Activated naive CD4-positive, alpha-beta T cell treated with anti-CD3 and anti-CD28 coated beads, Interleukin-2, amount 50 U/mL, for 72 hours (primary cell): Measurements from ENCODE around the gene ZNF189. TPM values are rescaled to one million over a fixed set of nuclear protein-coding genes. Genes with fewer than 3 reads are reported as not detected.

ENCODE experiments used
- ATAC-seq, 2 donors: fragments of 150-1000 bp; cut with Tn5 transposase; 2 replicates each; pipeline ENCODE4 v1.10.0; 2021; ENCODE audit warnings: mild to moderate bottlenecking in 2 of 2, moderate library complexity in 2 of 2
- DNase-seq, 2 donors: peaks; one replicate each; pipeline ENCODE4 v3.0.0; 2021 to 2022; ENCODE audit warnings: low spot score in 2 of 2
- H3K27ac Mint-ChIP-seq, 2 donors: one replicate each; pipeline ENCODE4 v1.8.0; 2022; ENCODE audit warnings: mild to moderate bottlenecking in 2 of 2, mixed read lengths in 2 of 2
- H3K36me3 Mint-ChIP-seq, 2 donors: one replicate each; pipeline ENCODE4 v1.8.0; 2022; ENCODE audit warnings: mixed read lengths in 2 of 2
- H3K9me3 Mint-ChIP-seq, 2 donors: one replicate each; pipeline ENCODE4 v1.8.0; 2022; ENCODE audit warnings: mixed read lengths in 2 of 2
- total RNA-seq, 2 donors: library from RNA; stranded (reverse); gene quantifications; one replicate each; pipeline ENCODE4 v1.2.3, GENCODE V29; 2022

ZNF189 gene
- total RNA-seq, 2 donors from 2014 or later = 8.8 to 10.5 TPM

DNA sequence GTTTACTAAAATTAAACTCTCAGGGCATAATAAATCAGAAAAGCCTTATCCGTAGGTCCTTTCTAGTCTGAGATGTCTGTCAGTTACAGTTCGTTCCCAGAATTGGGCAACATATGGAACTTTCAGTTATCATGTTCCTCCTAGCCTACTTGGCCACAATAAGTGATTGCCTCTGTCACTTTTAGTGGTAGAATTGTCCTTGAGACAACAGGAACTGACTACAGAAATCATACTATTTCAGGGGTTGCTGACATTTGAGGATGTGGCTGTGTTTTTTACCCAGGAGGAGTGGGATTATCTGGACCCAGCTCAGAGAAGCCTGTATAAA is 956 bp downstream of the ZNF189 start:
- DNase-seq (no peak), ATAC-seq (no peak)
- peaks cover 13 to 41% of the 10 kb centered on the region in 2 donors for H3K9me3 Mint-ChIP-seq
- peaks cover 68 to 77% of the 10 kb centered on the region in 2 donors for H3K36me3 Mint-ChIP-seq
- peak overlapping the region; percentile 93 to 99 for H3K27ac Mint-ChIP-seq

DNA sequence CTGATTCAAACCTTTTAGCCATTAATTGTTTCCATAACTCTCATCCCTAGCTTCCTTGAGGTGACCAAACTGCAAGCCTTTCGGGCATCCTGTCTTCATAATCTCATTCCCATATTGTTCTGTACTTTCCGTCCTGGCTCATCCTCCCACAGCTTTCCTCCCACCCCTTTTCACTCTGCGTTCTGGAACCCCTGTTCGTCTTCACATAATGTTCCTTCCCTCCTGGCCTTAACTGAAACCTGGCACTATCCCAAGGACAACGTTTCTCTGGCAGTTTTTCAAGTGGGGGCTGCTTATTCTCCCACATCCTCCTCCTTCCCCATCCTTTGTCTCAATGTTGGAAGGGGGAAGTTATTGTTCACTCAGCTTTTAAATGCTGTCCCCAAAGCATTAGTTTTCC is 1.5 kb downstream of the ZNF189 start:
- H3K36me3 Mint-ChIP-seq = peaks cover 70 to 77% of the 10 kb centered on the region in 2 donors
- H3K9me3 Mint-ChIP-seq = peaks cover 16 to 43% of the 10 kb centered on the region in 2 donors
- DNase-seq = no peak
- H3K27ac Mint-ChIP-seq = peak overlapping the region; percentile 91 to 93
- ATAC-seq = no peak

DNA sequence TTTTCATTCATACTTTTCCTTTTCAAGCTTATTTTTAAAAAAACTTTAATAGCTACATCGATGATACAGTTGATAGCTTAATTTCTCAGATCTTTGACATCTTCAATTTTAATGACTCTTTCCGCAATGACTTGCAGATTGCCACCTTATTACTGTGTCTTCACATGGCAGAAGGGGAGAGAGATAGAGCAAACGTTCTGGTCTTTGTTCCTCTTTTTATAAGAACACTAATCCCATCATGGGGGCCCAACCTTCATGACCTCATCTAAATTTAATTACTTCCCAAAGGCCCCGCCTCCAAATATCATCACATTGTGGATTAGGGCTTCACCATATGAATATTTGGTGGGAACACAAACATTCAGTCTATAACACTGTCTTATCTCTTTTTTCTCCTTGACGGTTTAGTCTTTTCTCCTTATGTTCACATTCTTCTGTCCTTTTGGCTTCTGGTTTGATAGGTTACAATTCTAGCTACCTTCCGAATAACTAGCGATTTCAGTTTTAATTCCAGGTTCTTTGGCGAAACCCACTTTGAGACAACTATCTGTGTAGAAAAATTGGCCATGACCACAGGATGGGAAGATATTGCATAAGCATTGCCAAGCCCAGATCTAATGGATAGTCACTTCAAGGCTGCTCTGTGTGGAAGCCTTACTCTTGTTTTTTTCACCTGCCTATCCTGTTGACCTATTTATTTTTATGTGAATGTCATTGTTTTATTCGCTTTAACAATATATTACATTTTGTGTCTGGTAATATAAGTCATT is 5.0 kb downstream of the ZNF189 start:
- H3K9me3 Mint-ChIP-seq = peaks cover 44 to 63% of the 10 kb centered on the region in 2 donors
- ATAC-seq = no peak
- peaks cover 76 to 86% of the 10 kb centered on the region in 2 donors for H3K36me3 Mint-ChIP-seq
- no peak overlapping the region for H3K27ac Mint-ChIP-seq
- DNase-seq = no peak

DNA sequence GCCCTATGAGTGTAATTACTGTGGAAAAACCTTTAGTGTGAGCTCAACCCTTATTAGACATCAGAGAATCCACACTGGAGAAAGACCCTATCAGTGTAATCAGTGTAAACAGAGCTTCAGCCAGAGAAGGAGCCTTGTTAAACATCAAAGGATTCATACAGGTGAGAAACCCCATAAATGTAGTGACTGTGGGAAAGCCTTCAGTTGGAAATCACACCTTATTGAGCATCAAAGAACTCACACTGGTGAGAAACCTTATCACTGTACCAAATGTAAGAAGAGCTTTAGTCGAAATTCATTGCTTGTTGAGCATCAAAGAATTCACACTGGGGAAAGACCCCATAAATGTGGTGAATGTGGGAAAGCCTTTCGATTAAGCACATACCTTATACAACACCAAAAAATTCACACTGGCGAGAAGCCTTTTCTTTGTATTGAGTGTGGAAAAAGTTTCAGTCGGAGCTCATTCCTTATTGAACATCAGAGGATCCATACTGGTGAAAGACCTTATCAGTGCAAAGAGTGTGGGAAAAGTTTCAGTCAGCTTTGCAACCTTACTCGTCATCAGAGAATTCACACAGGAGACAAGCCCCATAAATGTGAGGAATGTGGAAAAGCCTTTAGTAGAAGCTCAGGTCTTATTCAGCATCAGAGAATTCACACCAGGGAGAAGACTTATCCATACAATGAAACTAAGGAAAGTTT is 9.9 kb downstream of the ZNF189 start:
- H3K36me3 Mint-ChIP-seq = peaks cover 86 to 94% of the 10 kb centered on the region in 2 donors
- peaks cover 52 to 65% of the 10 kb centered on the region in 2 donors for H3K9me3 Mint-ChIP-seq
- no peak for ATAC-seq
- no peak for DNase-seq
- no peak overlapping the region for H3K27ac Mint-ChIP-seq

DNA sequence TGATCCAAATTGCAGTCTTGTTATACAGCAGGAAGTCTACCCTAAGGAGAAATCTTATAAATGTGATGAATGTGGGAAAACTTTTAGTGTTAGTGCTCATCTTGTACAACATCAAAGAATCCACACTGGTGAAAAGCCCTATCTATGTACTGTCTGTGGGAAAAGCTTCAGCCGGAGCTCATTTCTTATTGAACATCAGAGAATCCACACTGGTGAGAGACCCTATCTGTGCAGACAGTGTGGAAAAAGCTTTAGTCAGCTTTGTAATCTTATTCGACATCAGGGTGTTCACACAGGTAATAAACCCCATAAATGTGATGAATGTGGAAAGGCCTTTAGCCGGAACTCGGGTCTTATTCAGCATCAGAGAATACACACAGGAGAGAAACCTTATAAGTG is 10.4 kb downstream of the ZNF189 start:
- ATAC-seq (no peak), DNase-seq (no peak)
- peaks cover 86 to 94% of the 10 kb centered on the region in 2 donors for H3K36me3 Mint-ChIP-seq
- H3K27ac Mint-ChIP-seq = no peak overlapping the region
- H3K9me3 Mint-ChIP-seq = peaks cover 52 to 64% of the 10 kb centered on the region in 2 donors

DNA sequence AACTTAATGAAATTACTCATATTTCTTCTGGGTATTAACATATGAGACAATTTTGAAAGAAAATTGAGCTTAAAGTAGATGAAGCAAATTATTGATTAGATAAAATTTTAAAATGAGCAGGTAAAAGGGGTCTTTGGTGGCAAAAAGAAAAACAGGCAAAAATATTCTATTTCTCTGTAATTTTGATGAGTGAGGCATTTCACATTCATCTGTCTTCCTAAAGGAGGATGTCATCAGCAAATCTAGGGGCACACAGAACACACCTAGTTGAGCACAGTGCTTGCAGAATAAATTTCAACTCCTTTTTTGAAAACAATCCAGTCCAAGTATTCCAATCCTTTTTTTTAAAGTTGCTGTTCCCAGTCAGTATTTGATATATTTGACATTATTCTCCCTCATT is 16.2 kb downstream of the ZNF189 start:
- H3K9me3 Mint-ChIP-seq = peaks cover 48 to 56% of the 10 kb centered on the region in 2 donors
- peaks cover 52 to 69% of the 10 kb centered on the region in 2 donors for H3K36me3 Mint-ChIP-seq
- DNase-seq (no peak), ATAC-seq (no peak)
- no peak overlapping the region for H3K27ac Mint-ChIP-seq

DNA sequence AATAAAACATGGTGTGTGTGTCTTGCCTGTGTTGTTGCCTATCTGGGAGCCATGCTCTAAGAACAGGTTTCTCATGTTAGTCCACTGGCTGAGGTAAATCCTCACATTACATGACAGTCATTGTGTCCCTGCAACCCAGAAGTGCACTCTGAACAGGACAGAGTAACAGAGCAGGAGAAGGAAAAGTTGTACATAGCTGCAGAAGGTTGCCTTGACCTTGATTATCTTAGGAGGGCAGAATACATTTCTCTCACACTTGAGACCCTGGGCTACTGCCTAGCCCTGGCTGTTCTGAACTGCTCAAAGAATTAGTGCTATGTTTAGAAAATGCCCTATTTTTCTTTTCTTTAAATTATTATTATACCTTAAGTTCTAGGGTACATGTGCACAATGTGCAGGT is 16.9 kb downstream of the ZNF189 start:
- DNase-seq = no peak
- H3K36me3 Mint-ChIP-seq = peaks cover 46 to 63% of the 10 kb centered on the region in 2 donors
- H3K9me3 Mint-ChIP-seq = peaks cover 48 to 56% of the 10 kb centered on the region in 2 donors
- H3K27ac Mint-ChIP-seq = no peak overlapping the region
- ATAC-seq = no peak

DNA sequence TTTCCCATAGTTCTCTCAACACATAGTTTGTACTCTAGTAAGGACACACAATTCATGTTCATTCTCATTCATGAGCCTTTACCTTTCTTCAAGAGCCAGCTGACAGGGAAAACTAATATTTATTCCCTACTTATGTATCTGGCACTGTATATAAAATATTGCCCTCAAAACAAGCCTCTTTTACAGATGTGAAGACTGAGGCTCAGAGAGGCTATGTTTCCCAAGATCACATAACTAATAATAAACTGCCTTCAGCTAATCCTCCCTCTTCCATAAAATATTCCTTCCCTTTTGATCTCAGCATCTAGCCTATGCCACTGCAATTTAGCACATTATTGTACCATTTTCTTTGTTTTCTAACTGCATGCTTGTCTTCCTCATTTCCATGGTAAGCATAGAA is 18.7 kb downstream of the ZNF189 start:
- peaks cover 39 to 55% of the 10 kb centered on the region in 2 donors for H3K9me3 Mint-ChIP-seq

DNA sequence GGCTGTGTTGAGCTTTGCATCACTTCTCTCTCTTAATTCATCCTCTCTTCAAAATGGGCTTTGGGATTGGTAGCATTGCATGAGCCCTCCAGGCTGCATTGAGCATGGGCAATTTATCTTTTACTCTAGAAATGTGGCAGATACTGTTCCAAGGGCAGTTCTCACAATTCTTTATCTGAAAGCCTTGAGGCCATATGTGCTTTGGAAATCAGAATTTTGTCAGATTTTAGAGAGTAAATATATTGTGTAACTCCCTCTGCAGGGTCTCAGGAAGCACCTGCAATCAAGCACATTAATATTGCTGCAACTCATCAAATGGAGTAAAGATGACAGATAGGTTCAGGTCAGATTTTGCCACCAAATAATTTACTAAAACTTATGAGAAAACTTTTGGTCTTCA is 19.3 kb downstream of the ZNF189 start:
- DNase-seq = no peak
- no peak for ATAC-seq
- H3K36me3 Mint-ChIP-seq = peaks cover 33 to 46% of the 10 kb centered on the region in 2 donors
- peaks cover 34 to 49% of the 10 kb centered on the region in 2 donors for H3K9me3 Mint-ChIP-seq
- H3K27ac Mint-ChIP-seq = no peak overlapping the region

More for the DNA sequence above, 18.7 kb downstream of the ZNF189 start:
- ATAC-seq (no peak), DNase-seq (no peak)
- peaks cover 39 to 51% of the 10 kb centered on the region in 2 donors for H3K36me3 Mint-ChIP-seq
- H3K27ac Mint-ChIP-seq = no peak overlapping the region

DNA sequence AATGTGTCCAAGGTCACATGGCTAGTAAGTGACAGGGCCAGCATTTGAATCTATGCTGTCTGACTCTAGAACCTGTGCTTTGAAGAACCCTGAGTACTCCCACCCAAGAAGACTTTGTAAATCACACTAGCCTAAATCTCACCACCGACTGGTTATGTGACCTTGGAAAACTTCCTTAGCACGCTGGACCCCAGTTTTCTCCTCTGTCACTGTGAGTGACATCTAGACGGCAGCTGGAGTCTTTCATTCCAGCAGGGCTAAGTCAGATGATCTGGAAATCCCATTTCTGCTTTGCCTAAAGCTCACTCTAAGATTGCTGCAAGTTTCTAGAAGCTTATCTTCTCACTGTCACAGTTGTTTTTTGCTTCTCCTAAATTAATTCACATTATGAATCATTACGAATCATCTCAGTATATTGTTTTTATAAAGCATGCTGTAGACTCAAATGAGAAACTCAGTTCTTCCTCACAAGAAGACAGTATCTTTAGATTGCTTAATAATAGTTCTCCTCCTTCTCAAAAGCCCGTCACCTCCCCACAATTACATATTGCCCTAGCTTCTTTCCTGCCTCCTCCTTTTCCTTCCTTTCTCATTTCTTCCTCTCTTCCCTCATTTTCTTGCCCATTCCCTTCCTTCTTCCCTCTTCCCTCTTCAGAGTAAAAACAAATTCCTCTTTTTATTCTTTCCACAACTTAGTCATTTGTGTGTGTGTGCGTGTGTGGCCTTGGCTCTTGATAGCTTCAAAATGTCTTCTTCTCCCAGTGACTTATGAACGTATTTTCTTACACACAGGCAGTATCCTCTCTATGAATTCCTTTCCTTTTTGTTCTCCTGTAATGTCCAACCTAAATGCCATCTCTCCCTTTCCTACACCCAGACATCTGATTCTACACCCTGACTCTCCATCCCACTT is 20.1 kb downstream of the ZNF189 start:
- DNase-seq = no peak
- H3K27ac Mint-ChIP-seq = no peak overlapping the region
- H3K36me3 Mint-ChIP-seq = peaks cover 25 to 45% of the 10 kb centered on the region in 2 donors
- peaks cover 34 to 49% of the 10 kb centered on the region in 2 donors for H3K9me3 Mint-ChIP-seq
- ATAC-seq = peak in 1 of 2 donors; percentile 34

DNA sequence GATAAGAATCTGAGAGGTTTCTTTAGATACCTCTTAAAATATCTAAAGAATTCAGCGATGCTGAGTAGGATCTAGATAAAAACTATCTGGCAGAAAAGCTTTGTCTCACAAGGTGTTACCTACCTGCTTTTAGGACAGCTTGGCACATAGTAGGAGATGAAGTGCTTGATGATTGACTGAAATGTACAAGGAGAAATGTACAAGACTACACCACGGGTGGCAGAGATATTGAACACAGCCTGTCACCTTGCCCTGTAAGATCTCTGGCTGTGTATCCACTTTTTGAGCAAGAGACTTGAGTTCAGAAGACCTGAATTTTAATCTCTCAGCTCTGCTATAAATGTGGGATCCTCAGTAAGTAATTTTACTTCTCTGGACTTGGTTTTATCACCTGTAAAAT is 21.2 kb downstream of the ZNF189 start:
- DNase-seq = no peak
- H3K9me3 Mint-ChIP-seq = peaks cover 32 to 47% of the 10 kb centered on the region in 2 donors
- no peak overlapping the region for H3K27ac Mint-ChIP-seq
- peaks cover 20 to 43% of the 10 kb centered on the region in 2 donors for H3K36me3 Mint-ChIP-seq
- no peak for ATAC-seq

DNA sequence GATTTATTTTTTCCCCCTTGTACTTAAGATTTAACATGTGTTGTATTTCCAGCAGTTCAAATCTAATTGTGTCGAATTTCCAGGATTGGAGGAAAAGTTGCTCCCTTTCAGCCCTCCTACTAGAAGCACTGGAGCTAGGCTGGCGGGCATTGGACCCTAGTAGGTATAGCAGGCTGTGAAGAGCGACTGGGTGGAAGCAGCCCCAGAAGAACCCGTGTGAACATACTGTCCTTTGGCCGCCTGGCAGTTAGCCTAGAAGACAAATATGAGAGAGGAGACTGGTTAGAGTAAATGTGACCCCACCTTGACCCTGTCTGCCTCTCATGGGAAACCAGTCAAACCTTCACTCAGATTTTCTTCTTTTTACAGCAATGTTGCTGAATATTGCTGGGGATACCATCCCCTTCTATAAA is 23.0 kb downstream of the ZNF189 start:
- DNase-seq = no peak
- no peak for ATAC-seq
- Mint-ChIP-seq H3K27ac (no peak overlapping the region), H3K9me3 (peaks cover 32 to 44% of the 10 kb centered on the region in 2 donors), H3K36me3 (peaks cover 12 to 39% of the 10 kb centered on the region in 2 donors)

DNA sequence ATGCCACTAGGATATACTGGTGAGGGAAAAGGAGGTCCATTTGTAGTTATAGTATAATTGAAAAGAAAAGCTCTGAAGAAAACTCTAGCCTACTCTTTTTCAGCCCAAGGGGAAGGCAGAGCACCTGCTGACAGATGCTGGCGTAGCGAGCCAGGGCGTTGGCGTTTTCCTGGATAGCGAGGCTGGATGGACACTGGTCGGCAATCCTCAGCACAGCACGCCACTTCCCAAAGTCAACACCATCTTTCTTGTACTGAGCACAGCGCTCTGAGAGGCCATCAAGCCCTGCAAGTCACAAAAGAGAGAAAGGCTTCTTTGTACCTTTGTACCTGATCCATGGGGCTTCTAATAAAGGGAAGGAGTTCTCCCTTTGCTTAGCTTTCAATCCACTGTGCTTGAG is 28.7 kb downstream of the ZNF189 start:
- no peak overlapping the region for H3K27ac Mint-ChIP-seq
- ATAC-seq (no peak), DNase-seq (no peak)
- H3K36me3 Mint-ChIP-seq = peaks cover 6 to 18% of the 10 kb centered on the region in 2 donors
- H3K9me3 Mint-ChIP-seq = peaks cover 13 to 18% of the 10 kb centered on the region in 2 donors

DNA sequence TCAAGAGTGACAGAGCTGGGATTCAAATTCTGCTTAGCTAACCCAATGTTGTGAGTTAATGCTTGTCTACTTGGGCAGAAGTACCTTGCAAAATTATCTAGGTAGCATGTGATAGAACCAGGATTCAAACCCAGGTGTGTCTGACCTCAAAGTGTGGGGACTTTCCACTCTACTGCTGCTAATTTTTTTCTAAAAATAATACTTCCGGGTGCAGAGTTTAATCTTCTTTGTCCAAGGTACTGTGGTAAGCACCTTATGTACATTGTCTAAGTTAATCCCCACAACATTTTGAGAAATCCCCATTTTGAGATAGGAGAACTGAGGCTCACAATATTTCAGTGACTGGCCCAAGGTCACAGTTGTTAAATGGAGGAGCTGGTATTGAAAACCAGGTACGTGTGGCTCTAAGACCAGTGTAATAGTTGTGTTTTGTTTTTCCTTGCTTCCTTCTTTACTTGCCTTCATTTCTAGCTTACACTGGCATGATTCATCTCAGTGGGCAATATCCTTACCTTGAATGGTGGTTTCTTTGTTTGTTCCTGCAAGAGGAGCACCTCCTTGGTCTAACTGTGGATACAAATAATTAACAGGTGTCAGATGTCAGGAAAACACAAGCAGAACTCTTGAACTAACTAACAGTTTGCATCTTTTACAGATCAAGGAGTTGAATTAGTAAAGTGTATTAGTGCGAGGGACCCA is 29.5 kb downstream of the ZNF189 start:
- Mint-ChIP-seq H3K9me3 (peaks cover 10 to 17% of the 10 kb centered on the region in 2 donors), H3K36me3 (peaks cover 6 to 16% of the 10 kb centered on the region in 2 donors), H3K27ac (no peak overlapping the region)
- DNase-seq (no peak), ATAC-seq (no peak)

DNA sequence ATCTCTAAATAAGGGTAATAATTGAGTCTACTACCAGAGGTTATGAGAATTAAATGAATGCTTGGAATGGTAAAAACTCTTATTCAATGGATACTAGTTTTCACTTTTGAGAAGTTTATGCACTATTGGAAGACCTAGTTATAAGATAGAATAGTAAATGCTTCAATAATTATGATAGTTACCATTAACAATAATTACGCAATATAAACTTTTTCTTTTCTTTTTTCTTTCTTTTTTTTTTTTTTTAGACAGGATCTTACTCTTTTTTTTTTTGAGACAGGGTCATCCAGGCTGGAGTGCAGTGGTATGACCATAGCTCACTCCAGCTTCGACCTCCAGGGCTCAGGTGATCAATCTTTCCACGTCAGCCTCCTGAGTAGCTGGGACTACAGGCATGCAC is 30.3 kb downstream of the ZNF189 start:
- DNase-seq (no peak), ATAC-seq (no peak)
- H3K27ac Mint-ChIP-seq = no peak overlapping the region
- H3K9me3 Mint-ChIP-seq = peaks cover 4 to 9% of the 10 kb centered on the region in 2 donors
- peaks cover 6 to 10% of the 10 kb centered on the region in 2 donors for H3K36me3 Mint-ChIP-seq

DNA sequence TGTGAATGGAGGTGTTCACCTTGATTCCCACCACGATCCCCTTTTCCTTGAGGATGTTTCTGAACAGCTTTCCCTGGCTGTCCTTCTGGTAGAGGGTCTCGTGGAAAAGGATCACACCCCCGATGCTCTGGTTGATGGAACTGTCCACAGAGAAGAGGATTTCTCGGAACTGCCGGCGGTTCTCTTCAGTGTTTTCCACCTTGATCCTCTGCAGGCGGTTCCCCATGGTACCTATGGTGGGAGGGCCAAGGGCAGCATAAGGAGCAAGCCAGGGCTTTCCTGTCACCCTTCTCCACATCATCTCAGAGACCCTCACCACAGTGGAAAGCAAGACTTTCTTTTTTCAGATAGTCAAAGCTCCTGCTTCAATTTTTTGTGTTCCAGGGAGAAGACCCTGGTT is 31.1 kb downstream of the ZNF189 start:
- DNase-seq = no peak
- ATAC-seq = no peak
- Mint-ChIP-seq H3K9me3 (peaks cover 0 to 4% of the 10 kb centered on the region in 2 donors), H3K27ac (no peak overlapping the region), H3K36me3 (peaks cover under 1 to 5% of the 10 kb centered on the region in 2 donors)
